ENCODE results near the gene TMPRSS6. TPM values are rescaled to one million over a fixed set of nuclear protein-coding genes. Genes with fewer than 3 reads are reported as not detected.
A peak's percentile ranks its signal among the peaks of the same experiment; 100 is the strongest.

The TMPRSS6 gene
- total and polyA plus RNA-seq, 8 donors: 0.25 to 1.5 (median 0.46) TPM; not detected in 4

- Histone ChIP-seq H3K4me1 (peaks cover 30 to 54% (median 50%) of the 10 kb centered on the region in 4 donors), H3K27me3 (no peaks in the 10 kb centered on the region), H3K27ac (peak overlapping the region in 1 of 5 donors; percentile 32), H3K4me3 (no peak overlapping the region), H3K9me3 (no peaks in the 10 kb centered on the region), H3K36me3 (peaks cover 34 to 60% (median 57%) of the 10 kb centered on the region in 4 donors)
- no peak for DNase-seq
- intact Hi-C loops (cut with DNase I; ENCODE audit: low total_unique reads): no loop called here
- WGBS, 5 donors: 84 to 92% (median 91%) methylated on average over 64 to 71 of the region's 71 CpGs
- TF ChIP-seq EP300 (IDR thresholded peaks at IDR 0.05) (no peak), POLR2A (IDR thresholded peaks at IDR 0.05) (no peak), POLR2AphosphoS5 (IDR thresholded peaks at IDR 0.05) (no peak)
- TF ChIP-seq, protein P1, sequence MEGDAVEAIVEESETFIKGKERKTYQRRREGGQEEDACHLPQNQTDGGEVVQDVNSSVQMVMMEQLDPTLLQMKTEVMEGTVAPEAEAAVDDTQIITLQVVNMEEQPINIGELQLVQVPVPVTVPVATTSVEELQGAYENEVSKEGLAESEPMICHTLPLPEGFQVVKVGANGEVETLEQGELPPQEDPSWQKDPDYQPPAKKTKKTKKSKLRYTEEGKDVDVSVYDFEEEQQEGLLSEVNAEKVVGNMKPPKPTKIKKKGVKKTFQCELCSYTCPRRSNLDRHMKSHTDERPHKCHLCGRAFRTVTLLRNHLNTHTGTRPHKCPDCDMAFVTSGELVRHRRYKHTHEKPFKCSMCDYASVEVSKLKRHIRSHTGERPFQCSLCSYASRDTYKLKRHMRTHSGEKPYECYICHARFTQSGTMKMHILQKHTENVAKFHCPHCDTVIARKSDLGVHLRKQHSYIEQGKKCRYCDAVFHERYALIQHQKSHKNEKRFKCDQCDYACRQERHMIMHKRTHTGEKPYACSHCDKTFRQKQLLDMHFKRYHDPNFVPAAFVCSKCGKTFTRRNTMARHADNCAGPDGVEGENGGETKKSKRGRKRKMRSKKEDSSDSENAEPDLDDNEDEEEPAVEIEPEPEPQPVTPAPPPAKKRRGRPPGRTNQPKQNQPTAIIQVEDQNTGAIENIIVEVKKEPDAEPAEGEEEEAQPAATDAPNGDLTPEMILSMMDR (IDR thresholded peaks at IDR 0.05): no peak
Observed at GRCh38 chr22:37024339-37025157, 85.0 kb downstream of the TMPRSS6 start.

DNA sequence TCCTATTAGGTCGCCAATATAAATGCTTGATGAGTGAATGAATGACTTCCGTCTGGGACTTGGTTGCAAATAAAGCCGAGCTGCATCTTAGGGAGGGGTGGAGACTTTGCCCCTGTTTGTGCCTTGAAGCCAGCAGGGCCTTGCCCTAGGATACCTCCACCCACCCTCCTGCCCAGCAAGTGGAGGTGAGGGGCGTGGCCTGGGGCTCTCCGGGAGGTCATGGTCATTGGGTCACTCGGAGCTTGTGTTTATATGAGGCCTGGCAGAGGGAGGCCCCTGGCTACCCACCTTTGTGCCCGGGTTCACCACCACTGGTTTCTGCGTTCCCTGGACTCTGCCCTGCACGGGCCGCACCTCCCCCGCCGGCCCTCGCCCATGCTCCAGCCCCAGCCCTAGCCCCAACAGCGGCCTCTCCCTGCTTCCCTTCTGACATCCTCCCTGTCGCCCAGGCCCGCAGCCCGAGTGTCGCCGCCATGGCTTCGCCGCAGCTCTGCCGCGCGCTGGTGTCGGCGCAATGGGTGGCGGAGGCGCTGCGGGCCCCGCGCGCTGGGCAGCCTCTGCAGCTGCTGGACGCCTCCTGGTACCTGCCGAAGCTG lies 85.7 kb downstream of the TMPRSS6 start:
- no peaks in the 10 kb centered on the region for H3K9me3 ChIP-seq
- no peaks in the 10 kb centered on the region for H3K27me3 ChIP-seq
- H3K4me1 ChIP-seq: peaks cover 30 to 55% (median 51%) of the 10 kb centered on the region in 4 donors
- DNase-seq: peak in 1 of 2 donors; percentile 69
- no peak overlapping the region for H3K4me3 ChIP-seq
- peak overlapping the region in 2 of 5 donors; percentile 8 to 34 for H3K27ac ChIP-seq
- 79 to 93% (median 85%) methylated on average over 32 to 34 of the region's 34 CpGs for WGBS, 5 donors
- intact Hi-C loops (cut with DNase I; ENCODE audit: low total_unique reads): no loop called here
- H3K36me3 ChIP-seq: peaks cover 27 to 53% (median 49%) of the 10 kb centered on the region in 4 donors
- TF ChIP-seq, protein P1 (IDR thresholded peaks at IDR 0.05): no peak
- no peak for TF ChIP-seq EP300 (IDR thresholded peaks at IDR 0.05)
- no peak for TF ChIP-seq POLR2AphosphoS5 (IDR thresholded peaks at IDR 0.05)
- no peak for TF ChIP-seq POLR2A (IDR thresholded peaks at IDR 0.05)

DNA sequence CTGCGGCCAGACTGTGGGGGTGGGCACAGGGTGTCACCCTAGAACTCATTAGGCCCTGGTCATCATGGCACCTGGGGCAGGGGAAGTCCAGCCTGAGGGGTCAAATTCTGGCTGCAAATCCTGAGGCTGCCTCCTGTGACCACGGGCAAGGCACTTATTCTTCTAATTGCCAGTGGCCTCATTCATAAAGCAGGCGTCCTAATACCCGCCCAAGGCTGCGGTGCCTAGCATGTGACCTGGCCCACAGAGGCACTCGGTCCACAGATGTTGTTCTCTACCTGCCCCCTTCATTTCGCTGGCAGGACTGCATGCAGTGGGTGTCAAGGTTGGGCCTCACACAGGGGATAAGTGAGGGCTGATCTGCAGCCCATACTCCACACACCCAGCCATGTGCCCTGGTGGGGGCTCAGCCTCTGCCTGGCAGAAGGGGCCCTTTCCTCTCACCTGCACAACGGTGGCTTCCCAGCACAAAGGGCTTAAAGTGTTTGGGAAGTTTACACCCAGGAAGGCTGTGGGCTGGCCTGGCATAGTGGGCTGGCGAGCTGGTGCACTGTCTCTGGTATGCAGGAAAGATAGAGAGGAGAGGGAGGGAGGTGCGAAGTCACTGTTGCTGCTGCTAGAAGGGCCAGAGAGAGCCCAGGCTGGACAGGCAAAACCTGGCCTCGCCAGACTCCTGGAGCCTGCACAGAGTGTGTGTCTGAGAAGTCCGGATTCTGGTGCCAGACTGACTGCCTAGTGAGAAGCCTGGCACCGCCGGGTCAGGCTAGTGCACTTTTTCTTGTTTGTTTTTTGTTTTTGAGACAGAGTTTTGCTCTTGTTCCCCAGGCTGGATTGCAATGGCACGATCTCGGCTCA lies 86.8 kb downstream of the TMPRSS6 start:
- Histone ChIP-seq H3K4me3 (peak overlapping the region in 1 of 4 donors; percentile 0), H3K27me3 (no peaks in the 10 kb centered on the region), H3K9me3 (no peaks in the 10 kb centered on the region), H3K4me1 (peaks cover 40 to 67% (median 62%) of the 10 kb centered on the region in 4 donors), H3K36me3 (peaks cover 20 to 42% (median 39%) of the 10 kb centered on the region in 4 donors), H3K27ac (peak overlapping the region in 4 of 5 donors; percentile 10 to 97 (median 64))
- intact Hi-C loops (cut with DNase I; ENCODE audit: low total_unique reads): no loop called here
- DNase-seq: peak in 1 of 2 donors; percentile 44
- TF ChIP-seq POLR2A (IDR thresholded peaks at IDR 0.05): no peak
- TF ChIP-seq EP300 (IDR thresholded peaks at IDR 0.05): no peak
- no peak for TF ChIP-seq POLR2AphosphoS5 (IDR thresholded peaks at IDR 0.05)
- TF ChIP-seq, protein P1 (IDR thresholded peaks at IDR 0.05): no peak
- 37 to 68% (median 42%) methylated on average over 12 to 16 of the region's 16 CpGs for WGBS, 5 donors

All from stomach (tissue), 9 donors.